Mesenchymal stem cell (in vitro differentiated cells and primary cell): Measurements from ENCODE around the gene KDF1.
A peak's percentile ranks its signal among the peaks of the same experiment; 100 is the strongest.

ENCODE experiments used
- DNase-seq: peaks from one replicate; pipeline ENCODE4 v3.0.0-alpha.2; 2013
- H2AFZ ChIP-seq: one replicate; pipeline ENCODE4 v1.6.1; 2013; ENCODE audit warnings: low read depth, mild to moderate bottlenecking, control low read depth, inconsistent platforms, low read length, moderate library complexity
- H2AK5ac ChIP-seq: 2 replicates; pipeline ENCODE4 v1.6.1; 2013; ENCODE audit warnings: low read length, moderate library complexity, mild to moderate bottlenecking, inconsistent platforms; ENCODE audit not compliant: severe bottlenecking
- H2BK120ac ChIP-seq: one replicate; pipeline ENCODE4 v1.6.1; 2013; ENCODE audit warnings: low read depth, mild to moderate bottlenecking, inconsistent platforms, low read length, moderate library complexity
- H2BK12ac ChIP-seq, 2 experiments: one replicate each; pipeline ENCODE4 v1.6.1; 2013; ENCODE audit warnings: inconsistent platforms in 2 of 2, low read length in 2 of 2, mild to moderate bottlenecking in 2 of 2, moderate library complexity in 2 of 2, control low read depth in 1 of 2
- H2BK15ac ChIP-seq: one replicate; pipeline ENCODE4 v1.6.1; 2013; ENCODE audit warnings: mild to moderate bottlenecking, low read depth, inconsistent platforms; ENCODE audit not compliant: poor library complexity, severe bottlenecking
- H2BK5ac ChIP-seq: 2 replicates; pipeline ENCODE4 v1.6.1; 2013; ENCODE audit warnings: low read depth, mild to moderate bottlenecking, low read length, control low read depth, inconsistent platforms; ENCODE audit not compliant: poor library complexity, severe bottlenecking
- H3K14ac ChIP-seq, 2 experiments: one replicate each; pipeline ENCODE4 v1.6.1; 2013; ENCODE audit warnings: inconsistent platforms in 2 of 2, low read length in 2 of 2, control low read depth in 1 of 2, mild to moderate bottlenecking in 1 of 2, moderate library complexity in 1 of 2
- H3K18ac ChIP-seq, 2 experiments: one replicate each; pipeline ENCODE4 v1.6.1; 2013; ENCODE audit warnings: inconsistent platforms in 2 of 2, low read length in 2 of 2, control low read depth in 1 of 2, low read depth in 1 of 2, mild to moderate bottlenecking in 1 of 2
- H3K23ac ChIP-seq, 2 experiments: one replicate each; pipeline ENCODE4 v1.6.1; 2013; ENCODE audit warnings: inconsistent platforms in 2 of 2, low read length in 2 of 2, mild to moderate bottlenecking in 2 of 2, moderate library complexity in 2 of 2, control low read depth in 1 of 2
- H3K27ac ChIP-seq: 2 replicates; pipeline ENCODE4 v1.5.1; 2013; ENCODE audit warnings: mild to moderate bottlenecking, moderate library complexity, low read length, control low read depth, inconsistent platforms; ENCODE audit not compliant: poor library complexity, severe bottlenecking
- H3K27me3 ChIP-seq, 2 experiments: 2 replicates each; pipeline versions ENCODE4 v1.6.1 to v1.7.0; 2013; ENCODE audit warnings: low read length in 2 of 2, mild to moderate bottlenecking in 2 of 2, moderate library complexity in 2 of 2, control low read depth in 1 of 2, inconsistent platforms in 1 of 2; ENCODE audit not compliant: control insufficient read depth in 1 of 2, insufficient read depth in 1 of 2
- H3K36me3 ChIP-seq, 2 experiments: 2 replicates each; pipeline versions ENCODE4 v1.6.1 to v1.7.0; 2013; ENCODE audit warnings: low read length in 2 of 2, control low read depth in 1 of 2, inconsistent platforms in 1 of 2, low read depth in 1 of 2, mild to moderate bottlenecking in 1 of 2; ENCODE audit not compliant: insufficient read depth in 2 of 2, control insufficient read depth in 1 of 2
- H3K4ac ChIP-seq, 2 experiments: one replicate each; pipeline ENCODE4 v1.6.1; 2013; ENCODE audit warnings: inconsistent platforms in 2 of 2, low read length in 2 of 2, mild to moderate bottlenecking in 2 of 2, moderate library complexity in 2 of 2, control low read depth in 1 of 2, low read depth in 1 of 2
- H3K4me1 ChIP-seq: 2 replicates; pipeline ENCODE4 v1.6.1; 2013; ENCODE audit warnings: low read depth, low read length, control low read depth; ENCODE audit not compliant: control insufficient read depth, insufficient read depth
- H3K4me2 ChIP-seq: 2 replicates; pipeline ENCODE4 v1.6.1; 2013; ENCODE audit warnings: low read length, mild to moderate bottlenecking, inconsistent platforms; ENCODE audit not compliant: poor library complexity, severe bottlenecking
- H3K4me3 ChIP-seq, 2 experiments: 2 replicates each; pipeline versions ENCODE4 v1.5.1 to v1.7.0; 2013; ENCODE audit warnings: low read length in 2 of 2, mild to moderate bottlenecking in 2 of 2, control low read depth in 1 of 2, low read depth in 1 of 2; ENCODE audit not compliant: insufficient read depth in 1 of 2
- H3K79me1 ChIP-seq: replicated peaks from 2 replicates; pipeline ENCODE4 v1.6.1; 2013; ENCODE audit warnings: mild to moderate bottlenecking, control low read depth, low read length, inconsistent platforms; ENCODE audit not compliant: poor library complexity, severe bottlenecking
- H3K9ac ChIP-seq: 2 replicates; pipeline ENCODE4 v1.7.0; 2013; ENCODE audit warnings: mild to moderate bottlenecking, low read length, moderate library complexity
- H3K9me3 ChIP-seq: 2 replicates; pipeline ENCODE4 v1.7.0; 2013; ENCODE audit warnings: mild to moderate bottlenecking, low read length; ENCODE audit not compliant: control insufficient read depth
- H4K8ac ChIP-seq: one replicate; pipeline ENCODE4 v1.6.1; 2013; ENCODE audit warnings: inconsistent platforms, mild to moderate bottlenecking, low read length, moderate library complexity
- H4K91ac ChIP-seq: one replicate; pipeline ENCODE4 v1.6.1; 2013; ENCODE audit warnings: mild to moderate bottlenecking, low read length, inconsistent platforms
- WGBS: methylation state at CpG from one replicate; pipeline ENCODE4 v1.1.7; 2013; ENCODE audit warnings: mixed read lengths; 5-methylcytosine and 5-hydroxymethylcytosine counted together

KDF1 gene

DNA sequence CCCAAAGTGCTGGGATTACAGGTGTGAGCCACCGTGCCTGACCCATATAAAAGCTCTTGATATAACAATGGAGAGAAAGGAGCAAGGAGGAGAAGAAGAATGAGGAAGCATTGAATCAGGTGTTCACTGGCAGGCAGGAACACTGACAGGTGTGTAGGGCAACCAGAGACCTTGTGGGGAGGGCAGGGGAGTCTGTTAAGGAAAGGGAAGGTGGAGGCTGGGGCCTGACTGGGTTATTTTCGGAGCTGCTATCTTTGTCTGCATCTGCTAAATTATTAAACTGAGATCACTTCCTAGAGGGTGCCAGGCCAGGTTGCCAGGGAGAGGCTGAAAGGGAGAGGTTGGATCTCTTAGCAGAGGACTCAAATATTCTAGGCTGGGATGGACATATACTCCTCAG is 26.4 kb upstream of the KDF1 start:
- Histone ChIP-seq H2BK120ac (no peak overlapping the region), H2BK15ac (no peak overlapping the region), H3K27ac (no peak overlapping the region), H3K9ac (no peak overlapping the region), H2BK12ac (no peak overlapping the region), H2AFZ (no peak overlapping the region), H3K36me3 (no peaks in the 10 kb centered on the region), H4K8ac (no peak overlapping the region), H2BK5ac (no peak overlapping the region), H3K18ac (no peak overlapping the region), H3K9me3 (no peaks in the 10 kb centered on the region), H2AK5ac (peak overlapping the region; percentile 43), H3K4me2 (no peak overlapping the region), H3K14ac (no peak overlapping the region), H3K79me1 (no peaks in the 10 kb centered on the region), H3K4me3 (no peak overlapping the region), H3K23ac (no peak overlapping the region), H3K4ac (no peak overlapping the region), H4K91ac (no peak overlapping the region), H3K4me1 (peaks cover 14% of the 10 kb centered on the region), H3K27me3 (peaks cover 0 to 20% of the 10 kb centered on the region in 2 experiments)
- WGBS, result 78% methylated on average over 2 of the region's 2 CpGs
- no peak for DNase-seq

DNA sequence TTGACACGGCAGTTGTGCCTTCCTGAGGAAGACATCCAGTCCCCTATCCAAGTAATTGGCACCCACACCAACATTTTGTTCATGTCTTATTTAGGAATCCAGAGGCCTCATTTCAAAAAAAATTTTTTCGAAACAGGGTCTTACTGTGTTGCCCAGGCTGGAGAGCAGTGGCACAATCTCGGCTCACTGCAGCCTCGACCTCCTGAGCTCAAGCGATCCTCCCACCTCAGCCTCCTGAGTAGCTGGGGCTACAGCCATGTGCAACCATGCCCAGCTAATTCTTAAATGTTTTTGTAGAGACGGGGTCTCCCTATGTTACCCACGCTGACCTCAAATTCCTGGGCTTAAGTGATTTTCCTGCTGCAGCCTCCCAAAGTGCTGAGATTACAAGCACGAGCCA is 24.0 kb upstream of the KDF1 start:
- no peak overlapping the region for H4K91ac ChIP-seq
- no peak overlapping the region for H3K14ac ChIP-seq

DNA sequence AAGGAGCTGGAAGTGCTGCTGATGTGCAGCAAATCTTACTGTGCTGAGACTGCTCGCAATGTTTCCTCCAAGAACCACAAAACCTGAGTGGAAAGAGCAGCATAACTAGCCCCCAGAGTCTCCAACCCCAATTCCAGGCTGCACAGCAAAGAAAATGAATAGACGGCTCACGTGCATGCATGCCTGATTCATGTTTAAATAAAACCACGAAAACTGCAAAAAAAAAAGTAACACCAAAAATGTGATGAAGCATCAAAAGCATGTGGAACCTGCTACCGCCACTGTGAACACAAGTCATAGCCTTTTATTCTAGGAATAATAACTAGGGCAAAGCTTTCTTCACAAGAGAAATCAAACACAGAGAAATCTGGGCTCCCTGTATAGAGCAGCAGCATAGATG is 23.6 kb upstream of the KDF1 start:
- H4K8ac ChIP-seq, result no peak overlapping the region
- H3K9me3 ChIP-seq, result no peaks in the 10 kb centered on the region
- H3K14ac ChIP-seq, result no peak overlapping the region
- H2AK5ac ChIP-seq, result no peak overlapping the region
- H3K36me3 ChIP-seq, result no peaks in the 10 kb centered on the region
- H2BK15ac ChIP-seq, result no peak overlapping the region
- H3K4me3 ChIP-seq, result no peak overlapping the region
- no peak overlapping the region for H4K91ac ChIP-seq
- no peak overlapping the region for H2BK5ac ChIP-seq
- no peak for DNase-seq
- no peak overlapping the region for H3K23ac ChIP-seq
- H2BK12ac ChIP-seq, result no peak overlapping the region
- H3K4ac ChIP-seq, result no peak overlapping the region
- WGBS, result 88% methylated on average over 5 of the region's 5 CpGs
- peaks cover 0 to 20% of the 10 kb centered on the region in 2 experiments for H3K27me3 ChIP-seq
- no peaks in the 10 kb centered on the region for H3K79me1 ChIP-seq
- H3K4me2 ChIP-seq, result no peak overlapping the region
- H3K9ac ChIP-seq, result no peak overlapping the region
- no peak overlapping the region for H3K18ac ChIP-seq
- no peak overlapping the region for H2AFZ ChIP-seq
- peaks cover 5% of the 10 kb centered on the region for H3K4me1 ChIP-seq
- no peak overlapping the region for H3K27ac ChIP-seq
- H2BK120ac ChIP-seq, result no peak overlapping the region

More for the DNA sequence above, 24.0 kb upstream of the KDF1 start:
- H2BK15ac ChIP-seq, result no peak overlapping the region
- no peak overlapping the region for H3K4me2 ChIP-seq
- no peak overlapping the region for H3K4me3 ChIP-seq
- H2BK5ac ChIP-seq, result no peak overlapping the region
- no peak overlapping the region for H4K8ac ChIP-seq
- no peak for DNase-seq
- no peaks in the 10 kb centered on the region for H3K79me1 ChIP-seq
- no peak overlapping the region for H3K27ac ChIP-seq
- no peak overlapping the region for H2BK120ac ChIP-seq
- H3K9ac ChIP-seq, result no peak overlapping the region
- no peak overlapping the region for H3K18ac ChIP-seq
- 89% methylated on average over 8 of the region's 8 CpGs for WGBS
- no peak overlapping the region for H2AK5ac ChIP-seq
- peaks cover 0 to 20% of the 10 kb centered on the region in 2 experiments for H3K27me3 ChIP-seq
- H3K4ac ChIP-seq, result no peak overlapping the region
- no peaks in the 10 kb centered on the region for H3K9me3 ChIP-seq
- no peak overlapping the region for H2BK12ac ChIP-seq
- no peaks in the 10 kb centered on the region for H3K36me3 ChIP-seq
- no peak overlapping the region for H3K23ac ChIP-seq
- H2AFZ ChIP-seq, result no peak overlapping the region
- H3K4me1 ChIP-seq, result peaks cover 5% of the 10 kb centered on the region

DNA sequence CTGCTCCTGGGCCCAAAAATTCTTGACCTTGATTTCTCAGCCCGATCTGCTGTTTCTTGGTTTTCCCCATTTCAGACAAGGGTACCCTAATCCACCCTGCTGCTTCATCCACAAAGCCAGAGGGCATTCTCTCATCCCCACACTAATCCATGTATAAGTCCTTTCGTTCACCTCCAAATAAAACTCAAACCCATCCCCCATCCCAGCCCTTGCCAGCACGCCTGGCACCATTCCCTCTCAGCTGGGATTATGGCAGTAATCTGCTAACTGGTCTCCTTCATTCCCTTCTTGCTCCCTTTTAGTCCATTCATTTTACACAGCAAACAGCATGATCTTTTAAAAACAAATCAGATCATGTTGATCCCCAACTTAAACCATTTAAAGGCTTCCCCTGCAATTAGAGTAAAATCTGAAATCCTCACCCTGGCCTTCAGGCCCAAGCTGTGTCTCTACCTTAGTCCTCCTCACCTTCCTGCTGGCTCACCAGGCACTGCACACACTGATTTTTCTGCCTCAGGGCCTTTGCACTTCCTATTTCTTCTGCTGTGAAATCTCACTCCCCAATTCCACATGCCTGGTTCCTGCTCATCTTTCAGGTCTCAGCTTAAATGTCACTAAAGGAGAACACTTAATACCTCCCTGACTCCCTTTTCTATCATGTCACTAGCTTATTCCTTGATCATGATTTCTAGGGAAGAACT is 21.0 kb upstream of the KDF1 start:
- Histone ChIP-seq H4K91ac (no peak overlapping the region), H3K27me3 (peaks cover 0 to 14% of the 10 kb centered on the region in 2 experiments), H3K4me3 (no peak overlapping the region), H2BK15ac (no peak overlapping the region), H2BK12ac (no peak overlapping the region), H2AK5ac (no peak overlapping the region), H3K18ac (no peak overlapping the region), H3K9ac (no peak overlapping the region), H3K4me2 (no peak overlapping the region), H3K4ac (no peak overlapping the region), H3K9me3 (no peaks in the 10 kb centered on the region), H2BK5ac (no peak overlapping the region), H4K8ac (no peak overlapping the region), H3K27ac (no peak overlapping the region), H3K79me1 (no peaks in the 10 kb centered on the region), H2AFZ (no peak overlapping the region), H3K23ac (no peak overlapping the region), H3K14ac (no peak overlapping the region), H3K4me1 (peaks cover 2% of the 10 kb centered on the region), H2BK120ac (no peak overlapping the region), H3K36me3 (no peaks in the 10 kb centered on the region)
- WGBS, result 81% methylated on average over 3 of the region's 3 CpGs
- DNase-seq, result no peak
